Measurements from ENCODE around the gene OR9I1.

OR9I1 gene

GRCh38 chr11:58125469-58125868 lies at the start of gene OR9I1:
Gene OR9I1, minus strand, starts transcription at chr11:58125530. Its CDS starts 6,086 bp downstream, at chr11:58119444.
- no peaks in the 10 kb centered on the region for H3K36me3 ChIP-seq (ENCODE audit: control insufficient read depth, insufficient read depth, low read length, severe bottlenecking)
- no peaks in the 10 kb centered on the region for H3K27me3 ChIP-seq (replicated peaks; ENCODE audit: control insufficient read depth, insufficient read depth, low read length)
- no peak for DNase-seq (ENCODE audit: low read depth)

GRCh38 chr11:58165504-58166106 lies 40.3 kb upstream of the OR9I1 start:
- no peak for DNase-seq (ENCODE audit: low read depth)
- no peaks in the 10 kb centered on the region for H3K9me3 ChIP-seq (ENCODE audit: control insufficient read depth, low read length)
- no peaks in the 10 kb centered on the region for H3K4me1 ChIP-seq (ENCODE audit: control insufficient read depth, insufficient read depth, low read length)
- H3K27me3 ChIP-seq (replicated peaks; ENCODE audit: control insufficient read depth, insufficient read depth, low read length) = no peaks in the 10 kb centered on the region
- no peak overlapping the region for H3K9ac ChIP-seq (ENCODE audit: low read length)
- H3K4me3 ChIP-seq (ENCODE audit: low read length) = no peak overlapping the region
- no peaks in the 10 kb centered on the region for H3K36me3 ChIP-seq (ENCODE audit: control insufficient read depth, insufficient read depth, low read length, severe bottlenecking)

More at GRCh38 chr11:58125469-58125868, at the start of gene OR9I1:
- H3K9me3 ChIP-seq (ENCODE audit: control insufficient read depth, low read length) = no peaks in the 10 kb centered on the region
- H3K4me1 ChIP-seq (ENCODE audit: control insufficient read depth, insufficient read depth, low read length) = no peaks in the 10 kb centered on the region
- H3K9ac ChIP-seq (ENCODE audit: low read length) = no peak within 1 kb of the TSS
- H3K4me3 ChIP-seq (ENCODE audit: low read length) = no peak within 1 kb of the TSS

DNA sequence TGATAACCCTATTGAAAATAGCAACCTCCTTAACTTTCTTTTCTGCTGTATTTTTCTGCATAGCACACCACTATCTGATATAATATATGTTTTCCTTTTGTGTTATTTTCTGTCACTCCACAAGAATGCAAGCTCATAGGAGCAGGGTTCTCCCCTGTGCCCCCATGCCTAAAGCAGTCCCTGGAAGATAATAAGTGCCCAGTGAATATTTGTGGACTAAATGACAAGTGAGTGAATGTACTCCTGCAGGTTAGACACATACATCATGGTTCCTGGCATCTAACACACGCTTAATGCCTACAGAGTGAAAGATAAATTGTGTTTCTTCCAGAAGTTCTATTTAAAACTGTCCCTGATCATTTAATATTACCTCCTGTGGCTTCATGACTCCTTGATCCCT lies 39.7 kb upstream of the OR9I1 start:
- H3K27me3 ChIP-seq (replicated peaks; ENCODE audit: control insufficient read depth, insufficient read depth, low read length) = no peaks in the 10 kb centered on the region
- no peaks in the 10 kb centered on the region for H3K4me1 ChIP-seq (ENCODE audit: control insufficient read depth, insufficient read depth, low read length)
- no peak overlapping the region for H3K9ac ChIP-seq (ENCODE audit: low read length)
- H3K36me3 ChIP-seq (ENCODE audit: control insufficient read depth, insufficient read depth, low read length, severe bottlenecking) = no peaks in the 10 kb centered on the region
- H3K4me3 ChIP-seq (ENCODE audit: low read length) = no peak overlapping the region
- no peaks in the 10 kb centered on the region for H3K9me3 ChIP-seq (ENCODE audit: control insufficient read depth, low read length)
- DNase-seq (ENCODE audit: low read depth) = no peak

DNA sequence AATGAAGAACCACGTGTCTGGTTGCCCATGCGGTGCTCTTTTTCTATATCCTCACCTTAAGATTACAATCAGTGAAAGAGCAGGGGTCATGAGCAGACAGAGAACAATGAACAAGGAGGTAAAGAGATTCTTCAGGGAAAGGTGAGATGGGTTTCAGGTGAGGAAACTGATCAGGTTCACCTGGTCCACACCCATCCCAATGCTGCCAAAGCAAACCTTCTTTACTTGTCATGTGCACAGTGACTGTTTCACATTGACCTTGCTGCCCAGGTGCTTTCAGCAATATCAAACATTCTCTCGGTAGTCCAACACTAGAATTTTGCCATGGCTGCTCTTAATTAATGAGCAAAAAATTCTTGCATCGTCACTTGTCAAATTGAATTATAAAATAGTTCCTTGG lies 39.1 kb upstream of the OR9I1 start:
- H3K9me3 ChIP-seq (ENCODE audit: control insufficient read depth, low read length) = no peaks in the 10 kb centered on the region
- no peaks in the 10 kb centered on the region for H3K27me3 ChIP-seq (replicated peaks; ENCODE audit: control insufficient read depth, insufficient read depth, low read length)
- no peak overlapping the region for H3K9ac ChIP-seq (ENCODE audit: low read length)
- no peaks in the 10 kb centered on the region for H3K4me1 ChIP-seq (ENCODE audit: control insufficient read depth, insufficient read depth, low read length)
- no peak overlapping the region for H3K4me3 ChIP-seq (ENCODE audit: low read length)
- DNase-seq (ENCODE audit: low read depth) = no peak
- H3K36me3 ChIP-seq (ENCODE audit: control insufficient read depth, insufficient read depth, low read length, severe bottlenecking) = no peaks in the 10 kb centered on the region

DNA sequence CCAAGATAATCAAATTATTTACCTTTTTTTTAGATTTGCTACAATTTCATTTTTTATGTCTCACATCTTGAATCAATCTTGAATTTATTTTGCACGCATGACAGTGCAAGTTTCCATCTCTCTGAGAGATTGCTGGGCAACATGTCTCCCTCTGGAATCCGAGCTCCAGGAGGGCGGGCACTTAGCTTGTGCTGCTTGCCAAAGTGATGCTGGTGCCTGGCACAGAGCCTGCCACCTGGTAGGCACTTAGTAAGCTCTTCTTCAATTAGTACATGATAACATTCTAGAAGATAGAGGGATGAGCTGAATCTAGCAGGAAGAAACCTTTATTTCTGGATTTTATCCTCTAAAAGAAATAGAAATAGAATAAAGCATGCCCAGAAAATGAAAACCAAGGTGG lies 27.5 kb upstream of the OR9I1 start:
- no peaks in the 10 kb centered on the region for H3K27me3 ChIP-seq (replicated peaks; ENCODE audit: control insufficient read depth, insufficient read depth, low read length)
- H3K9me3 ChIP-seq (ENCODE audit: control insufficient read depth, low read length) = no peaks in the 10 kb centered on the region
- no peaks in the 10 kb centered on the region for H3K4me1 ChIP-seq (ENCODE audit: control insufficient read depth, insufficient read depth, low read length)
- H3K4me3 ChIP-seq (ENCODE audit: low read length) = no peak overlapping the region
- H3K36me3 ChIP-seq (ENCODE audit: control insufficient read depth, insufficient read depth, low read length, severe bottlenecking) = no peaks in the 10 kb centered on the region
- DNase-seq (ENCODE audit: low read depth) = no peak
- H3K9ac ChIP-seq (ENCODE audit: low read length) = no peak overlapping the region

GRCh38 chr11:58142761-58143160 lies 17.4 kb upstream of the OR9I1 start:
- DNase-seq (ENCODE audit: low read depth) = no peak
- Histone ChIP-seq H3K4me1 (ENCODE audit: control insufficient read depth, insufficient read depth, low read length) (no peaks in the 10 kb centered on the region), H3K9ac (ENCODE audit: low read length) (no peak overlapping the region), H3K36me3 (ENCODE audit: control insufficient read depth, insufficient read depth, low read length, severe bottlenecking) (no peaks in the 10 kb centered on the region), H3K4me3 (ENCODE audit: low read length) (no peak overlapping the region), H3K27me3 (replicated peaks; ENCODE audit: control insufficient read depth, insufficient read depth, low read length) (no peaks in the 10 kb centered on the region), H3K9me3 (ENCODE audit: control insufficient read depth, low read length) (no peaks in the 10 kb centered on the region)

- DNase-seq (ENCODE audit: low read depth) = no peak
- no peak overlapping the region for H3K4me3 ChIP-seq (ENCODE audit: low read length)
- H3K27me3 ChIP-seq (replicated peaks; ENCODE audit: control insufficient read depth, insufficient read depth, low read length) = no peaks in the 10 kb centered on the region
- no peaks in the 10 kb centered on the region for H3K4me1 ChIP-seq (ENCODE audit: control insufficient read depth, insufficient read depth, low read length)
- H3K9ac ChIP-seq (ENCODE audit: low read length) = no peak overlapping the region
- no peaks in the 10 kb centered on the region for H3K9me3 ChIP-seq (ENCODE audit: control insufficient read depth, low read length)
- no peaks in the 10 kb centered on the region for H3K36me3 ChIP-seq (ENCODE audit: control insufficient read depth, insufficient read depth, low read length, severe bottlenecking)
These were observed 9.8 kb upstream of the OR9I1 start for GRCh38 chr11:58135171-58135570.

GRCh38 chr11:58134151-58134550 lies 8.8 kb upstream of the OR9I1 start:
- Histone ChIP-seq H3K27me3 (replicated peaks; ENCODE audit: control insufficient read depth, insufficient read depth, low read length) (no peaks in the 10 kb centered on the region), H3K9me3 (ENCODE audit: control insufficient read depth, low read length) (no peaks in the 10 kb centered on the region), H3K4me3 (ENCODE audit: low read length) (no peak overlapping the region), H3K4me1 (ENCODE audit: control insufficient read depth, insufficient read depth, low read length) (no peaks in the 10 kb centered on the region), H3K36me3 (ENCODE audit: control insufficient read depth, insufficient read depth, low read length, severe bottlenecking) (no peaks in the 10 kb centered on the region), H3K9ac (ENCODE audit: low read length) (no peak overlapping the region)
- DNase-seq (ENCODE audit: low read depth) = no peak

DNA sequence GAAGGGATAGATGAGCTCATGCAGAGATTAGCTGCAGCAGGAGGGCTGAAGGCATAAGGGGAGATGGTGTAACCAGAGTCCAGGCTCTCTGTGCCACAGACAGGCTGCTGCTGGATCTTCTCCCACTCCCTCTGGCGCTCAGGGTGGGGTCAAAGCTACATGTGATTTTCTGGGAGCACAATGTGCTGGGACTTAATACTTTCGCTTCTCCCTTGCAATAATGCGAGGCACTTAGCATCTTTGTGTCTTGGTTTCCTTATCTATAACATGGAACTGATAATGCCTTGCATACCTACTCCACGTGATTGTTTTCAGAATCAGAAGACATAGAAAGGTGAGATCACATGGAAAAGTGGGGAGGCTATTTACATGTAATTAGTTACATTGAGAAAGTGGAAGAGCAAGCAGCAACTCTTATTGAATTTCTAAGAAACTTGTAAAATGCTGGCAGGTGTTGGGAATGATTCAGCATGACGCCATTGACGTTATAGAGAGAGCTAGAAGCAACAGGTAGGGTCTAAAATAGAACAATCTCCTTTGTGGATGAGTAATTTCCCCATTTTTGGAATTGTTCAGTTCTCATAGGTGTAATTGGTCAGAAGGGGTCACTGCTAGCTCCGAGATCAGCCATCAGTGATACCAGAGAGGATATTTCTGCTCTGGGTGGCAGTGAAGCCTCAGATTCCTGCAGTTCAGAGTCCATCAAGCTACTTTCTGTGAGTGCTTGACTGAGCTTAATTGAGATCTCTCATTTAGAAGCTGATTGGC lies 8.2 kb upstream of the OR9I1 start:
- no peak overlapping the region for H3K4me3 ChIP-seq (ENCODE audit: low read length)
- no peak for DNase-seq (ENCODE audit: low read depth)
- H3K9me3 ChIP-seq (ENCODE audit: control insufficient read depth, low read length) = no peaks in the 10 kb centered on the region
- H3K9ac ChIP-seq (ENCODE audit: low read length) = no peak overlapping the region
- no peaks in the 10 kb centered on the region for H3K36me3 ChIP-seq (ENCODE audit: control insufficient read depth, insufficient read depth, low read length, severe bottlenecking)
- no peaks in the 10 kb centered on the region for H3K4me1 ChIP-seq (ENCODE audit: control insufficient read depth, insufficient read depth, low read length)
- no peaks in the 10 kb centered on the region for H3K27me3 ChIP-seq (replicated peaks; ENCODE audit: control insufficient read depth, insufficient read depth, low read length)

DNA sequence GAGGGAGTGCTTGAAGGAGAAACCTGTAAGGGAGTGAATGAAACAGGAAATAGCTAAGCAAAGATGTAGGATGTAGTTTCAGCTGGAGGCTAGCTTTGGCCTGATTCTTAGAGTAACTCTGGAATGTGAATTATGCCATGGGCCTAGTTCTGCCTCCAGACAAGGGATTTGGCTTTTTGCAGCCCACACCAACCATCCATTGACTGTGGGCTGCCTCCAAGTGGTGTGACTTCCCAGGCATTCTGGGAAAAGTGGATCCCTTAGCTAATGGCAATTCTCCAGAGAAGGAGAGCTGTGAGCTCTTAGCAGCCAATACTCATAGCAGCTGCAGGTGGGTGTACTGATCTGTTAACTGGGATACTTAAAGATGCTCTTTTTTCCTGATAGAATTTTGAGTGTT lies 2.0 kb upstream of the OR9I1 start:
- Histone ChIP-seq H3K9ac (ENCODE audit: low read length) (no peak overlapping the region), H3K4me1 (ENCODE audit: control insufficient read depth, insufficient read depth, low read length) (no peaks in the 10 kb centered on the region), H3K4me3 (ENCODE audit: low read length) (no peak overlapping the region), H3K9me3 (ENCODE audit: control insufficient read depth, low read length) (no peaks in the 10 kb centered on the region), H3K27me3 (replicated peaks; ENCODE audit: control insufficient read depth, insufficient read depth, low read length) (no peaks in the 10 kb centered on the region), H3K36me3 (ENCODE audit: control insufficient read depth, insufficient read depth, low read length, severe bottlenecking) (no peaks in the 10 kb centered on the region)
- DNase-seq (ENCODE audit: low read depth) = no peak

- no peaks in the 10 kb centered on the region for H3K27me3 ChIP-seq (replicated peaks; ENCODE audit: control insufficient read depth, insufficient read depth, low read length)
- no peak overlapping the region for H3K9ac ChIP-seq (ENCODE audit: low read length)
- no peak for DNase-seq (ENCODE audit: low read depth)
- H3K9me3 ChIP-seq (ENCODE audit: control insufficient read depth, low read length) = no peaks in the 10 kb centered on the region
- no peaks in the 10 kb centered on the region for H3K4me1 ChIP-seq (ENCODE audit: control insufficient read depth, insufficient read depth, low read length)
- H3K36me3 ChIP-seq (ENCODE audit: control insufficient read depth, insufficient read depth, low read length, severe bottlenecking) = no peaks in the 10 kb centered on the region
- H3K4me3 ChIP-seq (ENCODE audit: low read length) = no peak overlapping the region
These were observed 4.2 kb downstream of the OR9I1 start for GRCh38 chr11:58121096-58121495.
